GM21737 (cell line): ENCODE results near the gene EPHA6.
"Not testable (repeated sequence)": the region's sequence is repeated elsewhere in the genome, so short reads cannot be mapped to it uniquely, and the experiment has no call there.

Source experiments
- ATAC-seq: cut with Tn5 transposase; IDR thresholded peaks from one replicate; pipeline ENCODE4 v1.9.1; 2021; ENCODE audit warnings: mild to moderate bottlenecking, moderate library complexity; ENCODE audit not compliant: unreplicated experiment

EPHA6 gene

GRCh38 chr3:97265237-97266005, 451.0 kb downstream of the EPHA6 start:
- no peak for ATAC-seq

- ATAC-seq, result no peak
These were observed 454.8 kb downstream of the EPHA6 start for GRCh38 chr3:97269202-97269601.

DNA sequence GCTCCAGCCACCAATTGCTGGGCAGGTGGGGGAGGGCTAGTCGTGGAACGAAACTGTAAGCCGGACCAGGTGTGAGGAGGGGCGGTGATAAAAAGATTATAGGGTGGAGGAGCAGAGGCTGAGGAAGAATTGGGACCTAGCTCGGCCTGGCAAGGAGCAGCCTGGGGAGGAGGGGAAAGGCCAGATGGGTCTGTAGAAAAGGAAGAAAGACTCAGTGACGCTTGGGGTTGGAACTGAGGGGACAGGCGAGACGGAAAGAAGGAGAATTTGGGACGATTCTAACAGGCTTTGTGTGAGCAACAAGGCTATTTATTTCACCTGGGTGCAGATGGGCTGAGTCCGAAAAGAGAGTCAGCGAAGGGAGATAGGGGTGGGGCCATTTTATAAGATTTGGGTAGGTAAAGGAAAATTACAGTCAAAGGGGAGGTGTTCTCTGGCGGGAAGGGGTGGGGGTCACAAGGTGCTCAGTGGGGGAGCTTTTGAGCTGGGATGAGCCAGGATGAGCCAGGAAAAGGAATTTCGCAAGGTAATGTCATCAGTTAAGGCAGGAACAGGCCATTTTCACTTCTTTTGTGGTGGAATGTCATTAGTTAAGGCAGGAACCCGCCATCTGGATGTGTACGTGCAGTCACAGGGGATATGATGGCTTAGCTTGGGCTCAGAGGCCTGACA, 462.6 kb downstream of the EPHA6 start:
- ATAC-seq, result not testable (repeated sequence)

- ATAC-seq, result no peak
These were observed 463.3 kb downstream of the EPHA6 start for GRCh38 chr3:97277708-97278107.

DNA sequence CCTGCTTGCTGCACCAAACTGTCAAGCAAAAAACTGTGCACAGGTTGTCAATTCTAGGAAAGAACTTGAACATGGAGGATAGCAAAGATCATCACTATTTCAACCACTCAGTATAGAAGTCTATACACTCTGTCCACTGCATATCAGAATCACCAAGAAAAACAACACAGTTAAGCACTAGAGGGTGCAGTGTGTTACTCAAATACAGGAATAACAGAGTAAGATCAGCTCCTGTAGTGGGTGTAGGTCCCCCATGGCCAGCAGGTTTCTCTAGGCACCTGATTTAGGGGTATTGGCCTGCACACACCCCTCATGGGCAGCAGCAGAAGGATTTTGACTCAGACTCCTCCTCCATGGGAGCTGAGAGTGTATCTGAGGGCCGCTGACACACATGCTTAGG, 464.1 kb downstream of the EPHA6 start:
- no peak for ATAC-seq

- ATAC-seq, result no peak
These were observed 477.5 kb downstream of the EPHA6 start for GRCh38 chr3:97291901-97292300.

DNA sequence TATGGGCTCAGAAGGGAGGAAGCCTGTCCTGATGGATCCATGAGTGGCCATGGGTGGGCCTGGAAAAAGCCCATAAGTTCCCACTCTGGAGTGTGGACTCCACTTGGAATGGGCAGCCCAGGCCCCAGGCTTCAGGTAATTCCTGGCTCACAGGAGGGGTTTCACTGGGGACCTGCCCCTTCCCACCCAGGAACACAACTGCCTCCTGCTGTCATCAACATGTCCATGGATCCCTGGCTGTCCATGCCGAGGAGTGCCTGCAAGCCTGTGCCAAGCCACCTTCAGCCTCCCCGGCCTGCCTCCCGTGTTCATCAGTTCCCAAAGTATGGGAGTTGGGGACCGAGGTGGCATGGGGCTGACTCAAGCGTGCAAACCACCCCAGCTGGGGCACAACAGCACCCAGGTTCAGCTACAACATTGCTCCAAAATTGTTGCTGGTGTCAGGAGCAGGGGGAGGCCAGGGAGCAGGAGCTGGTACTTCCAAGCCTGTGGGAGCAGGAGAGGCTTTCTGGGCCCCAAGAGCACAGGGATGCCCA, 479.3 kb downstream of the EPHA6 start:
- ATAC-seq, result no peak

- no peak for ATAC-seq
These were observed 482.6 kb downstream of the EPHA6 start for GRCh38 chr3:97297032-97297431.

- ATAC-seq, result no peak
These were observed 486.7 kb downstream of the EPHA6 start for GRCh38 chr3:97301114-97301513.

DNA sequence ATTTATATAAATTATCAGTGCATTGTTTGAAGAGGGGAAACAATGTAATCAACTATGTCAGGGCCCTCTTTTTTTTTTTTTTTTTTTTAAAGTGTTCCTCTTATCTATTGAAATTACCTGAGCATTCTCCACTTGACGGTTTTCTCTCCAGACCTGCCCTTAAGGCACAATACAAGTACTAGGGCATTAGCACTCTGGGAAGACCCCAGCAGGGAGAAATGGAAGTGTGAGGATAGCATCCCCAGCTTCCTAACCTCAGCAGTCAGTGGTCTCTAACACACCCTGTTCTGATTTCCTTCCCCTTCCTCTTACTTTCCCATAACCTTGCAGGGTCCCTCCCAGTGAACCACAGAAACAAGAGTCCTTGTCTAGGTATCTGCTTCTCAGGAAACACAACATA, 491.8 kb downstream of the EPHA6 start:
- no peak for ATAC-seq

GRCh38 chr3:97338375-97338774, 524.0 kb downstream of the EPHA6 start:
- ATAC-seq, result no peak

GRCh38 chr3:97340940-97341339, 526.5 kb downstream of the EPHA6 start:
- ATAC-seq, result no peak

GRCh38 chr3:97347780-97348179, 533.4 kb downstream of the EPHA6 start:
- ATAC-seq, result no peak

GRCh38 chr3:97350971-97351370, 536.6 kb downstream of the EPHA6 start:
- ATAC-seq, result no peak

GRCh38 chr3:97353176-97353575, 538.8 kb downstream of the EPHA6 start:
- no peak for ATAC-seq

GRCh38 chr3:97359977-97360376, 545.6 kb downstream of the EPHA6 start:
- ATAC-seq, result no peak

DNA sequence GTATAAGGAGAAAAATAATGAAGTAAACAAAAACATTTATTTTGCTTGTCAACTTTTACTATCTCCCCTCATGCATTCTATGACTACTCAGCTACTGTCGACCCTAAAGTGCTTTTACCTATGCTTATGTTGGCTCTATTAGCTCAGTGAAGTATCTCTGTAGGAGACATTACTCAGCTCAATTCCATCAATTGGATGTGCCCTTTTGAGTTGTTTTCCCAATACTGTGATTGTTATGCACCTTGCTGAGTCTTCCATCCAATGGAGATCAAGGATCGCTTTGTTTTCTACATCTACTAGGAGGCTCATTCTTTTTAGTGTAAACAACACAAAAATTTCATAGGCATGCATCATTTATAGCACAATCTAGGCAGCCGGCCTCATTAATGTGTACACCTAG, 546.4 kb downstream of the EPHA6 start:
- no peak for ATAC-seq

DNA sequence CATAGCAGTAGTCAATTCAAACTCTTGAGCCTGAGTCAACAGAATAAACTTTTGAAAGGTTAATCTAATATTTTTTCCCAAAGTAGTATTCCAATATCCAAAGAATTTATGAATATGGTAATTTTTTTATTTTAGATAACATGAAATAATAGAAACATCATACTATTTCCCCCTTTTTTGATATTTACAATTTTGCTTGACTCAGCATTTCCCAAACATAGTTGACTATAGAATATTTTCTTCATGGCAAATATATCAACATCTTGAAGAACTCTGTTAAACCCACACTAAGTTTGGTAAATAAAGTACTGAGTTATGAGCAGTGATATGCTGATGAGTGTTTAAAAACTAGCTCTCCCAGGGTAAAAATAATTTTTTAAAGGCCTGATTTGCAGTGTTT, 570.2 kb downstream of the EPHA6 start:
- ATAC-seq, result no peak

GRCh38 chr3:97388774-97389173, 574.4 kb downstream of the EPHA6 start:
- no peak for ATAC-seq

DNA sequence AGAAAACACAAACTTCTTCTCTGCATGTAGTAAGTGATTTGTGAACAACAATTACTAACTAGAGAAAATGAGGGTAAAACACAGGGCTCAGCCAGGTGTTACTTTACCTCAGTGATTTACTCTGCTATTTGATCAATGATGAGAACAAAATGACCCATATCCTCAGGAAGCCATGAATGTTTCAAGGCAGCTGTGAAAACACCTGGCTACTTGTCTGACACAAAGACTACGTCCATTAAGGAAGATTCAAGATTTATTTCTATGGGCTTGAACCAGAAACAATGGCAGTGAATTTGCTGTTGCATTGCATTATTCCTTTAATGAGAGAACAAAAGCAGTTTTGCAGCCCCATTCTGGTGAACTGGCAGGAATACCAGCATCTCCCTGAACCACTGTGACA, 575.5 kb downstream of the EPHA6 start:
- no peak for ATAC-seq

GRCh38 chr3:97391167-97391566, 576.8 kb downstream of the EPHA6 start:
- no peak for ATAC-seq

DNA sequence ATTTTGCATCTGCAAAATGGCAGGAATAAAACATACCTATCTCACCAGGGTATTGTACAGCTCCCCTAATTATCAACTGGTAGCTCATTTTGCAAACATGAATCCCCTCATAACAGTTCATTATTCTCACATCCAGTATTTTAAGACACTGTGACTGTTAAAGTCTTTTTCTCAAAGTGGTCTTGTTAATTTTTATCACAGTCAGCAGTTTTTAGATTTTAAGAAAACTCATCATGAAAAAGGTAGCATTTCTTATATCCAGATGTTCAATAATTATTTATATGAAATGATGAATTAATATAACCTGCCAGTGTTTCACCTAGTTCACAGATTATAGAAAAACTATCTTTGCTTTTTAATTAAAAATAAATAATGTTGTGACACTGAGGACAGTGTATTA, 595.2 kb downstream of the EPHA6 start:
- no peak for ATAC-seq
